A673 (cell line): ENCODE measurements around the gene SLC24A5. TPM values are rescaled to one million over a fixed set of nuclear protein-coding genes. Genes with fewer than 3 reads are reported as not detected.

Experiments used
- BruUV-seq: library from RNA; stranded (reverse); fragments of 400-500 nt; replicated peaks from 2 replicates; lab custom pipeline; 2021; lab: Mats Ljungman, UMichigan
- CTCF ChIA-PET: fragments of 300-600 bp; sonication (Branson Sonifier 250); formaldehyde crosslinking; loops from one replicate; lab custom pipeline; 2022; ENCODE audit warnings: antibody characterized with exemption; lab: Charles Lee
- POLR2A ChIA-PET: fragments of 300-600 bp; sonication (Branson Sonifier 250); formaldehyde crosslinking; loops from one replicate; lab custom pipeline; 2022; ENCODE audit warnings: antibody characterized with exemption; ENCODE audit not compliant: low non-redundant PET; lab: Charles Lee
- DNase-seq: peaks from one replicate; pipeline ENCODE4 v3.0.0-alpha.2; 2015; ENCODE audit warnings: low spot score
- H3K27ac ChIP-seq: fragments of 200-600 bp; sonication (generic); 2 replicates; pipeline ENCODE4 v1.5.1; 2016; ENCODE audit warnings: mixed run types, low read depth, mild to moderate bottlenecking, mixed read lengths, antibody characterized with exemption, low read length; ENCODE audit not compliant: poor library complexity, severe bottlenecking
- H3K27me3 ChIP-seq: fragments of 200-600 bp; sonication (generic); replicated peaks from 2 replicates; pipeline ENCODE4 v1.6.1; 2017; ENCODE audit warnings: mixed run types, low read depth, mild to moderate bottlenecking, mixed read lengths, antibody characterized with exemption, low read length; ENCODE audit not compliant: insufficient read depth, poor library complexity
- H3K36me3 ChIP-seq: fragments of 200-600 bp; sonication (generic); 2 replicates; pipeline ENCODE4 v1.6.1; 2016; ENCODE audit warnings: mixed run types, mild to moderate bottlenecking, mixed read lengths, antibody characterized with exemption, low read length; ENCODE audit not compliant: insufficient read depth, poor library complexity, severe bottlenecking
- H3K4me1 ChIP-seq: fragments of 200-600 bp; sonication (generic); 2 replicates; pipeline ENCODE4 v1.6.1; 2017; ENCODE audit warnings: mixed run types, mild to moderate bottlenecking, mixed read lengths, antibody characterized with exemption, low read length; ENCODE audit not compliant: insufficient read depth, poor library complexity, severe bottlenecking
- H3K4me3 ChIP-seq: fragments of 200-600 bp; sonication (generic); 2 replicates; pipeline ENCODE4 v1.5.1; 2016; ENCODE audit warnings: low read depth, mixed run types, mild to moderate bottlenecking, mixed read lengths, low read length; ENCODE audit not compliant: poor library complexity, severe bottlenecking
- H3K9me3 ChIP-seq: fragments of 200-600 bp; sonication (generic); 2 replicates; pipeline ENCODE4 v1.6.1; 2016; ENCODE audit warnings: mixed run types, low read depth, mild to moderate bottlenecking, mixed read lengths, antibody characterized with exemption, low read length; ENCODE audit not compliant: poor library complexity, severe bottlenecking
- CTCF ChIP-seq: fragments of 300-800, 200-600 bp; sonication (generic); conservative IDR thresholded peaks from 2 replicates; pipeline ENCODE4 v1.5.1; 2017; ENCODE audit warnings: low read depth, mild to moderate bottlenecking, antibody characterized with exemption, low read length, moderate library complexity, mixed read lengths
- EZH2 ChIP-seq: fragments of 200-600 bp; sonication (generic); IDR thresholded peaks from 2 replicates; pipeline ENCODE4 v1.6.1; 2017; ENCODE audit warnings: borderline replicate concordance, low read depth, mild to moderate bottlenecking, mixed read lengths, antibody characterized with exemption, low read length; ENCODE audit not compliant: poor library complexity, severe bottlenecking
- intact Hi-C: fragments of 100-400 bp; cut with micrococcal nuclease; formaldehyde crosslinking; loops from one replicate; pipeline ENCODE4 v1.10.0; 2022; ENCODE audit not compliant: unreplicated experiment
- total RNA-seq: library from RNA; stranded (reverse); gene quantifications from 2 replicates; pipeline ENCODE4 v1.2.3, GENCODE V29; 2021

SLC24A5 gene
- total RNA-seq, 1 experiment from 2014 or later, result not detected

- DNase-seq, result no peak
- TF ChIP-seq EZH2 (no peak), CTCF (no peak)
- Histone ChIP-seq H3K27ac (no peak overlapping the region), H3K4me3 (no peak overlapping the region), H3K36me3 (no peaks in the 10 kb centered on the region), H3K27me3 (no peaks in the 10 kb centered on the region), H3K9me3 (no peaks in the 10 kb centered on the region), H3K4me1 (peaks cover 6% of the 10 kb centered on the region)
- intact Hi-C loops, result loop anchor here (5.0 to 10.0 kb wide), 2 partner anchors 96 to 373 kb away; partner anchors contain the start of gene SEMA6D
- no TSS peak for BruUV-seq
- CTCF ChIA-PET, result no interaction called here
- POLR2A ChIA-PET, result no interaction called here
These were observed 32.9 kb upstream of the SLC24A5 start for GRCh38 chr15:48087844-48088243.

- Histone ChIP-seq H3K36me3 (no peaks in the 10 kb centered on the region), H3K27ac (no peak overlapping the region), H3K9me3 (no peaks in the 10 kb centered on the region), H3K4me1 (peaks cover 6% of the 10 kb centered on the region), H3K4me3 (no peak overlapping the region), H3K27me3 (no peaks in the 10 kb centered on the region)
- TF ChIP-seq CTCF (no peak), EZH2 (no peak)
- no TSS peak for BruUV-seq
- intact Hi-C loops, result loop anchor here (5.0 to 10.0 kb wide), 2 partner anchors 97 to 375 kb away; partner anchors contain the start of gene SEMA6D
- CTCF ChIA-PET, result no interaction called here
- peak; percentile 12 for DNase-seq
- POLR2A ChIA-PET, result no interaction called here
These were observed 31.1 kb upstream of the SLC24A5 start for GRCh38 chr15:48089702-48090101.

GRCh38 chr15:48090115-48090514, 30.7 kb upstream of the SLC24A5 start:
- Histone ChIP-seq H3K36me3 (no peaks in the 10 kb centered on the region), H3K4me1 (peaks cover 6% of the 10 kb centered on the region), H3K4me3 (no peak overlapping the region), H3K27ac (no peak overlapping the region), H3K27me3 (no peaks in the 10 kb centered on the region), H3K9me3 (no peaks in the 10 kb centered on the region)
- intact Hi-C loops, result no loop called here
- BruUV-seq, result no TSS peak
- ChIA-PET CTCF (no interaction called here), POLR2A (no interaction called here)
- no peak for TF ChIP-seq CTCF
- TF ChIP-seq EZH2, result no peak
- DNase-seq, result no peak
